Transverse colon (tissue), 4 donors: ENCODE data around the gene IFNK. TPM values are rescaled to one million over a fixed set of nuclear protein-coding genes. Genes with fewer than 3 reads are reported as not detected.

Experiments used
- DNase-seq: peaks from one replicate; pipeline ENCODE4 v3.0.0-alpha.2; 2019
- H3K27ac ChIP-seq, 4 donors: fragments of 200-600 bp; sonication (generic); 2 replicates each; pipeline ENCODE4 v1.5.1; 2016 to 2018; ENCODE audit warnings: inconsistent platforms in 4 of 4
- H3K27me3 ChIP-seq: fragments of 200-600 bp; sonication (generic); 2 replicates; pipeline ENCODE4 v1.5.1; 2017; ENCODE audit warnings: inconsistent platforms
- H3K36me3 ChIP-seq, 4 donors: fragments of 200-600 bp; sonication (generic); 2 replicates each; pipeline ENCODE4 v1.5.1; 2017 to 2019; ENCODE audit warnings: inconsistent platforms in 4 of 4
- H3K4me1 ChIP-seq, 4 donors: fragments of 200-600 bp; sonication (generic); 2 replicates each; pipeline ENCODE4 v1.5.1; 2017 to 2020; ENCODE audit warnings: inconsistent platforms in 4 of 4
- H3K4me3 ChIP-seq, 4 donors: fragments of 200-600 bp; sonication (generic); 1 replicate in 1 of 4; 2 replicates in 3 of 4; pipeline versions ENCODE4 v1.5.1 to v1.6.1; 2017 to 2019; ENCODE audit warnings: inconsistent platforms in 4 of 4
- H3K9me3 ChIP-seq, 2 donors: fragments of 200-600 bp; sonication (generic); 2 replicates each; pipeline ENCODE4 v1.5.1; 2017 to 2019; ENCODE audit warnings: inconsistent platforms in 2 of 2
- EP300 ChIP-seq: sonication (generic); formaldehyde crosslinking; IDR thresholded peaks from one replicate; pipeline ENCODE4 v1.6.1; 2017; ENCODE audit warnings: antibody characterized with exemption, low read depth
- POLR2A ChIP-seq: fragments of 450-650 bp; IDR thresholded peaks from one replicate; pipeline ENCODE4 v1.6.1; 2016; ENCODE audit warnings: antibody characterized with exemption, mild to moderate bottlenecking, moderate library complexity
- POLR2AphosphoS5 ChIP-seq, 3 donors: sonication (generic); formaldehyde crosslinking; IDR thresholded peaks; one replicate each; pipeline ENCODE4 v1.6.1; 2016; ENCODE audit warnings: antibody characterized with exemption in 3 of 3
- WGBS, 2 donors: methylation state at CpG; one replicate each; pipeline ENCODE4 v1.1.5; 2018; ENCODE audit warnings: low coverage in 1 of 2; 5-methylcytosine and 5-hydroxymethylcytosine counted together
- in situ Hi-C, 4 donors: fragments of 200-750 bp; cut with MboI; loops; one replicate each; pipeline versions ENCODE4 v1.15.0 to v1.15.1; 2017; ENCODE audit warnings: low sequenced_read_pairs in 3 of 4, low pct_ligation_motif_present in 1 of 4, low pct_unique_long_range_greater_than_20kb in 1 of 4
- intact Hi-C: fragments of 100-400 bp; cut with DNase I; formaldehyde crosslinking; loops from one replicate; pipeline ENCODE4 v1.15.1; 2023; ENCODE audit warnings: low total_unique reads
- total RNA-seq, 4 donors: library from RNA; depleted of rRNA; stranded (reverse); fragments of >200 nt; gene quantifications; one replicate each; pipeline ENCODE4 v1.1.0, GENCODE V29; 2016
- TF ChIP-seq, protein P1 (sequence below), 5 experiments: fragments of 200-600 bp in 3 of 5; fragments of 450-650 bp in 2 of 5; sonication (generic) in 3 of 5; IDR thresholded peaks; 1 replicate in 2 of 5; 2 replicates in 3 of 5; pipeline ENCODE4 v1.5.1; 2016 to 2017; ENCODE audit warnings: antibody characterized with exemption in 5 of 5, inconsistent platforms in 3 of 5, mild to moderate bottlenecking in 2 of 5, moderate library complexity in 1 of 5

Gene IFNK
- total RNA-seq, 4 donors from 2014 or later = not detected

DNA sequence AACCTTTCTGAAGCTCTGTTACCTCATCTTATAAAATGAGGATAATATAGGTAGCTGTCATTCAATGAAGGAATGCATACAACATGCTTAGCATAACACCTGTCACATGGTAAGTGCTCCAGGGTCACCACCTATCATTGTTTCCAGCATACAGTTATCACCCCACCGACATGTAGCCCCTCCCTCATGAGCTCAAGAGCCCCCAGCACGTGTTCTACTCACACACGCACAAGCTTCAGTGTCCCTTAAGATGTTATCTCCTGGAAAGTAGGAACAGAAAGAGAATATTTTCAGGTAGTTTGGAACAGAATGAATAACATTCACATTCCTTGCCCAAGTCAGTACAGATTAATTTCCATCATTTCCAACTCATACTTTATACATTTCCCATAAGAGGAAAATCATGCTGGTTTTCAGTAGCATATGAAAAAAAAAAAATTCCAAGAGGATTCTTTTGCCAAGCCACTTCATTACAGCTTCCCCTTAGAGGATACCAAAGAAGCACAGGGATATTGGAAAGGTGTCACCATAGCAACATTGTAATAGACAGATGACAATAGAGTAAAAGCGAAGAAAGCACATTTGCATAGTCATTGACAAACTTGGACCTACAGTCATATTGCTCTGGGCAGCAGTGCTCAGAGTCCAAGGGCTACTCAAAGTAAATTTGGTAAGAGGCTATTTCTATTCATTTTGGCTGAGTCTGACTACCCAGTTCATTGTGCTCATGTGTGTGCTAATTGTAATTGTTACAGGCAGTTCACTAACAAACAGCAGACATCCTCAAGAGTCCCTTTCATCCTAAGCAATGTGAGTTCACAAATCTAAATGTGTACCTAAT lies 7.0 kb downstream of the IFNK start:
- no peak for DNase-seq
- H3K4me3 ChIP-seq = no peak overlapping the region
- H3K27ac ChIP-seq = no peak overlapping the region
- no peaks in the 10 kb centered on the region for H3K9me3 ChIP-seq
- in situ Hi-C loops (loop anchor here in 3 of 4 donors (5.0 to 25.0 kb wide), 3 partner anchors 199 to 494 kb away; partner anchors contain the start of gene TEK (in 1 of the 3)), intact Hi-C loops (no loop called here)
- no peaks in the 10 kb centered on the region for H3K36me3 ChIP-seq
- TF ChIP-seq POLR2A (no peak), EP300 (no peak), POLR2AphosphoS5 (IDR thresholded peaks at IDR 0.05) (no peak)
- TF ChIP-seq, protein P1, sequence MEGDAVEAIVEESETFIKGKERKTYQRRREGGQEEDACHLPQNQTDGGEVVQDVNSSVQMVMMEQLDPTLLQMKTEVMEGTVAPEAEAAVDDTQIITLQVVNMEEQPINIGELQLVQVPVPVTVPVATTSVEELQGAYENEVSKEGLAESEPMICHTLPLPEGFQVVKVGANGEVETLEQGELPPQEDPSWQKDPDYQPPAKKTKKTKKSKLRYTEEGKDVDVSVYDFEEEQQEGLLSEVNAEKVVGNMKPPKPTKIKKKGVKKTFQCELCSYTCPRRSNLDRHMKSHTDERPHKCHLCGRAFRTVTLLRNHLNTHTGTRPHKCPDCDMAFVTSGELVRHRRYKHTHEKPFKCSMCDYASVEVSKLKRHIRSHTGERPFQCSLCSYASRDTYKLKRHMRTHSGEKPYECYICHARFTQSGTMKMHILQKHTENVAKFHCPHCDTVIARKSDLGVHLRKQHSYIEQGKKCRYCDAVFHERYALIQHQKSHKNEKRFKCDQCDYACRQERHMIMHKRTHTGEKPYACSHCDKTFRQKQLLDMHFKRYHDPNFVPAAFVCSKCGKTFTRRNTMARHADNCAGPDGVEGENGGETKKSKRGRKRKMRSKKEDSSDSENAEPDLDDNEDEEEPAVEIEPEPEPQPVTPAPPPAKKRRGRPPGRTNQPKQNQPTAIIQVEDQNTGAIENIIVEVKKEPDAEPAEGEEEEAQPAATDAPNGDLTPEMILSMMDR (IDR thresholded peaks at IDR 0.05) = no peak
- H3K27me3 ChIP-seq = no peaks in the 10 kb centered on the region
- 72 to 73% methylated on average over 3 to 4 of the region's 4 CpGs for WGBS, 2 donors
- H3K4me1 ChIP-seq = peaks cover 17 to 61% (median 23%) of the 10 kb centered on the region in 4 donors

DNA sequence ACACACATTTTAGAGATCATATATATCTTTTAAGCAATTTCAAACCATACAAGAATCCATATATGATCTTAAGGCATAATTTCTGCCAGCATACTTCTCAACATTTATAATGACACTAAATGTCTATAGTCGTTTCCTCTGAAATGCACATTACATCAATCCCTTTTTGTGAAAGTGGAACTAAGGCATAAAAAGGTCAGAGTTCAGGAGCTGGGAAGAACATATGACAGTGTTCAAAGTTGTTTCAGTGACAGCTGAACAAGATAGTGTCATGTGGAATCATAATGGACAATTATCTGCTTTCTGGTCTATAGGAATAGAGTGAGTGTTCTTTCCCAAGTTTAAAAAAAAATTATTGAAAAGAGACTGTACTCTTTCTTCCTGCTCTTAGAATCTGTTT lies 8.0 kb downstream of the IFNK start:
- in situ Hi-C loops (loop anchor here in 3 of 4 donors (5.0 to 25.0 kb wide), 3 partner anchors 200 to 495 kb away; partner anchors contain the start of gene TEK (in 1 of the 3)), intact Hi-C loops (no loop called here)
- Histone ChIP-seq H3K36me3 (no peaks in the 10 kb centered on the region), H3K27me3 (no peaks in the 10 kb centered on the region), H3K4me3 (no peak overlapping the region), H3K9me3 (no peaks in the 10 kb centered on the region), H3K4me1 (peaks cover 12 to 58% (median 17%) of the 10 kb centered on the region in 4 donors), H3K27ac (no peak overlapping the region)
- no peak for DNase-seq
- TF ChIP-seq POLR2A (no peak), EP300 (no peak), POLR2AphosphoS5 (IDR thresholded peaks at IDR 0.05) (no peak)
- TF ChIP-seq, protein P1 (IDR thresholded peaks at IDR 0.05) = no peak
- WGBS, 2 donors = 36 to 57% methylated on average over 1 of the region's 1 CpG

DNA sequence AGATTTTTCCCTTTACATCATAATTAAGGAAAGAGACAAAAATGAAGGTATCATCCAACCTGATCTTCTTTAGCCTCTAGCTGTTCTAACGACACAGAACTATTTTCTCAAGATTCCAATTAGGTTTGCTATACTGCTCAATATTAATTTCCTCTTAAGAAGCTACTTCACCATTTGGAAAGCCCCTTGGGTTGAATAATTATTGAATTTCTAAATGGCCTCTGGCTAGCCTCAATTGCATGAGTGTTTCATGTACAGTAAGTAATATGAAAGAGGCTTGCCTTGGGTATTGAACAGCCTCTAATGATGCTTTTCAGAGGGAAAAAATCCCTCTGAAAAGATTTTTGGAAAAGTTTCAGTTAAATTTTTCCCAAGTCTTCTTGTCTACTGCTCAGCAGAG lies 9.2 kb downstream of the IFNK start:
- in situ Hi-C loops = loop anchor here in 3 of 4 donors (5.0 to 25.0 kb wide), 3 partner anchors 201 to 496 kb away; partner anchors contain the start of gene TEK (in 1 of the 3)
- no peak overlapping the region for H3K4me3 ChIP-seq
- intact Hi-C loops = no loop called here
- peaks cover 6 to 55% (median 11%) of the 10 kb centered on the region in 4 donors for H3K4me1 ChIP-seq
- H3K9me3 ChIP-seq = no peaks in the 10 kb centered on the region
- H3K27ac ChIP-seq = peak overlapping the region in 2 of 4 donors; percentile 53 to 75
- TF ChIP-seq POLR2AphosphoS5 (IDR thresholded peaks at IDR 0.05) (no peak), EP300 (no peak), POLR2A (no peak)
- TF ChIP-seq, protein P1 (IDR thresholded peaks at IDR 0.05) = no peak
- DNase-seq = no peak
- H3K36me3 ChIP-seq = no peaks in the 10 kb centered on the region
- 89 to 100% methylated on average over 1 of the region's 1 CpG for WGBS, 2 donors
- no peaks in the 10 kb centered on the region for H3K27me3 ChIP-seq

DNA sequence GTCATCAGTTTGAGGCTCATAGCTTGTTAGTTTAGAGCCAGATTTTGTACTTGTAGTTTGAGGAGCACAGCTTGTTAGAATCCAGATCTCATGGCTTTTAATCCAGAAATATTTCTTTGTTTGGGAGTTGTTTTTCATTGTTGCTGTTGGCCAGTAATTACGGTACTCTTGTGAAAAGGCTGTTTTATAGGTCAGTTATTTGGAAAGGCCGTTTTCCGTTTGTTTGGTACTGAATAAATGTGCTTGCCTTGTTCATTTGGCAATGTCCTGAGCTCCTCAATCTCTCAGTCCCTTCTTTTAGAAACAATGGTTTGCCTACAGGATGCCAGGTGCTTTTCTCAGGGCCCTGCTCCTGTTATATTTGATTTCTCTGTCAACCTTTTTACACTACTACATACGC lies 10.0 kb downstream of the IFNK start:
- no peaks in the 10 kb centered on the region for H3K36me3 ChIP-seq
- H3K27ac ChIP-seq = peak overlapping the region; percentile 24 to 75 (median 50)
- H3K9me3 ChIP-seq = no peaks in the 10 kb centered on the region
- H3K27me3 ChIP-seq = no peaks in the 10 kb centered on the region
- H3K4me3 ChIP-seq = no peak overlapping the region
- 47 to 62% methylated on average over 4 of the region's 4 CpGs for WGBS, 2 donors
- TF ChIP-seq, protein P1 (IDR thresholded peaks at IDR 0.05) = no peak
- peak in 1 of 3 donors; percentile 20 for TF ChIP-seq POLR2AphosphoS5 (IDR thresholded peaks at IDR 0.05)
- DNase-seq = no peak
- H3K4me1 ChIP-seq = peaks cover 11 to 63% (median 17%) of the 10 kb centered on the region in 4 donors
- in situ Hi-C loops = loop anchor here in 3 of 4 donors (5.0 to 25.0 kb wide), 3 partner anchors 202 to 497 kb away; partner anchors contain the start of gene TEK (in 1 of the 3)
- intact Hi-C loops = no loop called here
